Epithelial cell of proximal tubule (primary cell): ENCODE results near the gene RFPL3. TPM values are rescaled to one million over a fixed set of nuclear protein-coding genes. Genes with fewer than 3 reads are reported as not detected.
"Not testable (repeated sequence)": the region's sequence is repeated elsewhere in the genome, so short reads cannot be mapped to it uniquely, and the experiment has no call there.

Experiments
- DNase-seq: peaks from one replicate; pipeline ENCODE4 v3.0.0-alpha.2; 2011; ENCODE audit warnings: low read depth
- H3K4me3 ChIP-seq: 2 replicates; pipeline ENCODE4 v1.5.1; 2011; ENCODE audit warnings: low read depth, mild to moderate bottlenecking, low read length
- total RNA-seq: library from RNA; depleted of rRNA; stranded (reverse); fragments of >200 nt; gene quantifications from 2 replicates; pipeline ENCODE4 v1.2.3, GENCODE V29; 2015
- TF ChIP-seq, protein P1 (sequence below): conservative IDR thresholded peaks from 2 replicates; pipeline ENCODE4 v1.5.1; 2012; ENCODE audit warnings: low read depth, mild to moderate bottlenecking, low read length

Gene RFPL3
- total RNA-seq, 1 donor from 2014 or later: not detected

DNA sequence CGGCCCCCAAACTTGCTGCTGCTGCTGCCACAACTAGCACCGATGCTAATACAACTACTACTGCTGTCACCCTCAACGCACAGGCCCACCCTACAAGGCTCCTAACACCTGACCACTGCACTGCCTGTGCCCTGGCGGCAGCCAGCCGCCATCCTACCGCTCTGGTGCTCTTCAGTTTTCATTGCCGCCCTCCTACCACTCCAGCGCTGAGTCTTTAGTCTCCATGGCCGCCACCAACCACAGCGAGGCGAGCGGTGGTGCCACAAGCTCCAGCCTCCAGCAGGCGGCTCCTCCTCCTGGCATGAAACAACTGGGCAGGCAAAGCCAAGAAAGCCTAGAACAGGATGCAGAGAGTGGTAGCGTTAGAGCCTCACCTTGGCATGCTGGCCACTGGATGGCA is 5.0 kb upstream of the RFPL3 start:
- no peak overlapping the region for H3K4me3 ChIP-seq
- TF ChIP-seq, protein P1, sequence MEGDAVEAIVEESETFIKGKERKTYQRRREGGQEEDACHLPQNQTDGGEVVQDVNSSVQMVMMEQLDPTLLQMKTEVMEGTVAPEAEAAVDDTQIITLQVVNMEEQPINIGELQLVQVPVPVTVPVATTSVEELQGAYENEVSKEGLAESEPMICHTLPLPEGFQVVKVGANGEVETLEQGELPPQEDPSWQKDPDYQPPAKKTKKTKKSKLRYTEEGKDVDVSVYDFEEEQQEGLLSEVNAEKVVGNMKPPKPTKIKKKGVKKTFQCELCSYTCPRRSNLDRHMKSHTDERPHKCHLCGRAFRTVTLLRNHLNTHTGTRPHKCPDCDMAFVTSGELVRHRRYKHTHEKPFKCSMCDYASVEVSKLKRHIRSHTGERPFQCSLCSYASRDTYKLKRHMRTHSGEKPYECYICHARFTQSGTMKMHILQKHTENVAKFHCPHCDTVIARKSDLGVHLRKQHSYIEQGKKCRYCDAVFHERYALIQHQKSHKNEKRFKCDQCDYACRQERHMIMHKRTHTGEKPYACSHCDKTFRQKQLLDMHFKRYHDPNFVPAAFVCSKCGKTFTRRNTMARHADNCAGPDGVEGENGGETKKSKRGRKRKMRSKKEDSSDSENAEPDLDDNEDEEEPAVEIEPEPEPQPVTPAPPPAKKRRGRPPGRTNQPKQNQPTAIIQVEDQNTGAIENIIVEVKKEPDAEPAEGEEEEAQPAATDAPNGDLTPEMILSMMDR: no peak
- DNase-seq: no peak

DNA sequence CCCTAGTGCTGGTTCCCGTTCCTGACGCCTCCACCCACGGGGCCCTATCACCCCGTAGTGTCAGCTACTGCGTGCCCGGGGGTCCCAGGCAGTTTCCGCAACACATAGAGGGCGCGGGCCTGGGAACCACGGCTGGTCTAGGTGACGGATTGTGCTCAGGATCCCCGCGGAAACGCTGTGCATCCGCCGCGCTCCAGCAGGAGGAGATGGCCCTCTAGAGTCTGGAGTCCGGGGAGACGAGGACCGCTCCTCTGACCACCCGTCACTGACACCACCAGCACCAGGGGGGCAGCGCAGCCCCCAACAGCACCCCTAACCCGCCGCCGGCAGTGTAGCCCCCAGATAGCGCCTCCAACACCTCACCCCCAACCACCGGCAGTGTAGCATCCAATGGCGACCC is 4.4 kb upstream of the RFPL3 start:
- TF ChIP-seq, protein P1: no peak
- no peak overlapping the region for H3K4me3 ChIP-seq
- no peak for DNase-seq

DNA sequence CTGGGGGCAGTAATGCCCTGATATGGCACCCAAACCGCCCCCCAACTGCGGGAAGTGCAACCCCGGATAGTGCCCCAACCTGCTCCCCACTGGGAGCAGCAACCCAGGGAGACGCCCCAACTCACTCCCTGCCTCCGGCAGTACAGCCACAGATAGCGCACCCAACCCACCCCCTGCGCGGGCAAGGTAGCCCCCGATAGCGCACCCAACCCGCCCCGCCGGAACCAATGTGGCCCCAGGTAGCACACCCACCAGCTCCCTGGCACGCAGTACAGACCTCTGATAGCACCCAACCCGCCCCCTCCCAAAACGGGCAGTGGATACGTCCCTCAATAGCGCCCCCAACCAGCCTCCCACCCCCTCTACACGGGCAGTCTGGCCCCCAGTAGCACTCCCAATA is 3.8 kb upstream of the RFPL3 start:
- TF ChIP-seq, protein P1: no peak
- no peak for DNase-seq
- H3K4me3 ChIP-seq: no peak overlapping the region

DNA sequence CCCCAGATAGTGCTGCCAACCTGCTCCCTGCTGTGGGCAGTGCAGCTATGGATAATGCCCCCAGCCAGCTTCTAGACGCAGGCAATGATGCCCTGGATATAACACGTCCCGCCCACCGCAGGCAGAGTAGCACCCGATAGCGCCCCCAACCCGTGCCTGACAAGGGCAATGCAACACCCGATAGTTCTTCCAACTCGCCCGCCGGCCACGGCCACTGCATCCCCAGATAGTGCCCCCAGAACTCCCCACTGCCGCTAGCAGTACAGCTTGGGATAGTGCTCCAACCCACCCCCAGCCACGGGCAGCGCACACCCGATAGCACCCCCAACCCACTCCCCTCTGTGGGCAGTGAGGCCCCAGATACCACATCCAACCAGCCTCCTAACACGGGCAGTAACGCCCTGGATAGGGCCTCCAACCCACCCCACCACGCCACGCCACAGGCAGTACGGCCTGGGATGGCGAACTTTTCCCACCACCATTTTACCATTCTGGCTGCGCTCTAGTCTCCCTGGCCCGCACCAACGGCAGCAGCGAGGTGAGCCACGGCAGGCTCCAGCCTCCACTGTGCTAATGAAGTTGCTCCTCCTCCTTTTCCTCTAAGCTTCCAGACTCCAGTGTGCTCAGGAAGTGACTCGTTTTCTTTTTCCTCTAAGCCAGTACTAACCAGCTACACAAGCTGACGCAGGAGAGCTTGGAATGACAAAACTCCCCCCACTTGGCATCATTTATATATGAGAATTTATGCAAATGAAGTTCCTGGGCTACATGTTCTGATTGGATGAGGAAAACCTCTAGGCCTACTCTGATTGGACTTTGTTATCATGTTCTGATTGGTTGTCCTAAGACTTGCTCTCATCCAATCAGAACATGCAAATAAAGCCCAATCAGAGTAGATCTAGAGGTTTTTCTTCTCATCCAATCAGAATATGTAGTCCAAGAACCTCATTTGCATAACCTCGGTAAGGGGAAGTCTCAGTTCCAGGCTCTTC is 3.0 kb upstream of the RFPL3 start:
- TF ChIP-seq, protein P1: no peak
- no peak overlapping the region for H3K4me3 ChIP-seq
- DNase-seq: no peak

DNA sequence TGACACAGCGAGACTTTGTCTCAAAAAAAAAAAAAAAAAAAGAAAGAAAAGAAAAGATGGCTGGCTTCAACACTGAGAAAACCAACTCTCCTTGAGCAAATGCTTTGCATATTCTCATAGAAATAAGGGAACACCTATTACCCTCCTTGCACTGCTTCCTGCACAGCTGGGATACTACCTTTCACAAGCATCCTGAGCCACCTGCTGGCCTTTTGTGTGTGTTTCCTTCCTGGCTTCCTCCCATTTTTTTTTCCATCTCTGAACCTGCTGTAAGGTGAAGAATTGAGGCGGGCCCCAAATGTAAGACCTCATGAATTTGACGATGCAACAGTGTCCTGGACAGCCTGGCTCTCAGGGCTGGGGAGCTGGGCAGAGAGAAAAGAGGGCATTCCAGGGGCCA is 1.9 kb upstream of the RFPL3 start:
- H3K4me3 ChIP-seq: no peak overlapping the region
- TF ChIP-seq, protein P1: peak; percentile 62
- no peak for DNase-seq

DNA sequence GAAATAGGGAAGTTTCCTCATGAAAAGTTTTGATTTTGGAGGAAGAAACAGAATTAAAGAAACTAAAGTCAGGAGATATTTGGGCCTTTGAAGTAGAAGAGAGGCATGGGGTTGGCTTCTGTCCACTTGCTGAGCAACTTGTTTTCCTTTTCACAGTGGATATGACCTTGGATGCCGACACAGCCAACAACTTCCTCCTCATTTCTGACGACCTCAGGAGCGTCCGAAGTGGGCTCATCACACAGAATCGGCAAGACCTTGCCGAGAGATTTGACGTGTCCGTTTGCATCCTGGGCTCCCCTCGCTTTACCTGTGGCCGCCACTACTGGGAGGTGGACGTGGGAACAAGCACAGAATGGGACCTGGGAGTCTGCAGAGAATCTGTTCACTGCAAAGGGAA is 2.4 kb downstream of the RFPL3 start:
- H3K4me3 ChIP-seq, DNase-seq: not testable (repeated sequence)

DNA sequence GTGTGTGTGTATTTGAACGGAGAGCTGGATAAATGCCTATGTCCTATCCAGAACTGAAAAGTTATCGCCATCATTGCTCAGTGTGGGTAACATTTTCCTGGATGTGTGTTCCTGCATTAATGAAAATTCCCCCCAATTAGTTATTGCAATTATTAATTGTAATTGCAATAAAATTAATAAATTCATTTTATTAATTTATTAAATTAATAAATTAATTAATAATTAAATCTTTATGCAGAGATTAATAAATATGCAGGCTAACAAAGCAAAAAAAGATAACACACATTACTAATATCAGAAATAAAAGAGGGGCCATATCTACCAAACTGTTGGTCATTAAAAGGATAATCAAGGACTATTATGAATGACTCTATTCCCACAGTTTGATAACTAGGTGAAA is 3.6 kb downstream of the RFPL3 start:
- no peak for DNase-seq
- TF ChIP-seq, protein P1: no peak
- H3K4me3 ChIP-seq: no peak overlapping the region
